IMR-90 (cell line): ENCODE data around the gene PREP. TPM values are rescaled to one million over a fixed set of nuclear protein-coding genes. Genes with fewer than 3 reads are reported as not detected.

Experiments used
- ATAC-seq: fragments of 200-7000 bp; cut with Tn5 transposase; 2 replicates; pipeline ENCODE4 v1.9.1; 2020; ENCODE audit warnings: low read depth, mild to moderate bottlenecking, moderate library complexity
- BruUV-seq: library from RNA; stranded (reverse); fragments of 400-500 nt; replicated peaks from 2 replicates; lab custom pipeline; 2021; lab: Mats Ljungman, UMichigan
- CTCF ChIA-PET: fragments of 300-600 bp; formaldehyde crosslinking; extraction: SDS; loops from one replicate; lab custom pipeline; 2021; ENCODE audit warnings: antibody characterized with exemption; lab: Yijun Ruan, JAX
- POLR2A ChIA-PET: fragments of 300-600 bp; sonication (Branson Sonifier 250); formaldehyde crosslinking; loops from one replicate; lab custom pipeline; 2022; ENCODE audit warnings: antibody characterized with exemption; ENCODE audit not compliant: unreplicated experiment; lab: Charles Lee
- DNase-seq: peaks from one replicate; pipeline ENCODE4 v3.0.0; 2013
- H2AFZ ChIP-seq: replicated peaks from 2 replicates; pipeline ENCODE3; 2013; ENCODE audit warnings: low read length, mild to moderate bottlenecking; ENCODE audit not compliant: poor library complexity
- H2AK5ac ChIP-seq: 2 replicates; pipeline ENCODE4 v1.6.1; 2013; ENCODE audit warnings: low read depth, low read length, inconsistent platforms
- H2AK9ac ChIP-seq: replicated peaks from 2 replicates; pipeline ENCODE3; 2013; ENCODE audit warnings: mild to moderate bottlenecking, low read depth, low read length, moderate library complexity; ENCODE audit not compliant: poor library complexity
- H2BK120ac ChIP-seq: 2 replicates; pipeline ENCODE4 v1.6.1; 2013; ENCODE audit warnings: low read depth, low read length, inconsistent platforms
- H2BK15ac ChIP-seq: 3 replicates; pipeline ENCODE4 v1.6.1; 2013; ENCODE audit warnings: low read depth, low read length, inconsistent platforms
- H2BK20ac ChIP-seq: 2 replicates; pipeline ENCODE4 v1.6.1; 2013; ENCODE audit warnings: low read depth, mild to moderate bottlenecking, inconsistent platforms, low read length, moderate library complexity
- H2BK5ac ChIP-seq: 2 replicates; pipeline ENCODE4 v1.6.1; 2013; ENCODE audit warnings: mild to moderate bottlenecking, low read depth, low read length, inconsistent platforms; ENCODE audit not compliant: poor library complexity, severe bottlenecking
- H3K14ac ChIP-seq: replicated peaks from 2 replicates; pipeline ENCODE4 v1.6.1; 2013; ENCODE audit warnings: low read depth, low read length, inconsistent platforms
- H3K18ac ChIP-seq: 2 replicates; pipeline ENCODE4 v1.6.1; 2013; ENCODE audit warnings: low read depth, low read length, control low read depth
- H3K23ac ChIP-seq: 2 replicates; pipeline ENCODE4 v1.6.1; 2013; ENCODE audit warnings: low read depth, low read length, inconsistent platforms
- H3K27ac ChIP-seq: 2 replicates; pipeline ENCODE4 v1.5.1; 2013; ENCODE audit warnings: mild to moderate bottlenecking, control low read depth, low read length; ENCODE audit not compliant: insufficient read depth
- H3K27me3 ChIP-seq: 2 replicates; pipeline ENCODE4 v1.6.1; 2013; ENCODE audit warnings: low read length; ENCODE audit not compliant: control insufficient read depth, insufficient read depth
- H3K36me3 ChIP-seq: 2 replicates; pipeline ENCODE4 v1.6.1; 2013; ENCODE audit warnings: low read length, mixed read lengths; ENCODE audit not compliant: control insufficient read depth, insufficient read depth
- H3K4ac ChIP-seq: 2 replicates; pipeline ENCODE4 v1.6.1; 2013; ENCODE audit warnings: low read depth, low read length, inconsistent platforms
- H3K4me1 ChIP-seq: 2 replicates; pipeline ENCODE4 v1.6.1; 2013; ENCODE audit warnings: low read length, mixed read lengths; ENCODE audit not compliant: control insufficient read depth, insufficient read depth
- H3K4me2 ChIP-seq: 2 replicates; pipeline ENCODE4 v1.6.1; 2013; ENCODE audit warnings: low read depth, mild to moderate bottlenecking, control low read depth, low read length, moderate library complexity
- H3K4me3 ChIP-seq: 2 replicates; pipeline ENCODE4 v1.5.1; 2013; ENCODE audit warnings: low read depth, mild to moderate bottlenecking, control low read depth, low read length, moderate library complexity; ENCODE audit not compliant: insufficient read depth
- H3K56ac ChIP-seq: 2 replicates; pipeline ENCODE4 v1.6.1; 2013; ENCODE audit warnings: low read length, inconsistent platforms; ENCODE audit not compliant: insufficient read depth; ENCODE audit errors: extremely low read depth
- H3K79me1 ChIP-seq, 2 experiments: 2 replicates each; pipeline ENCODE4 v1.6.1; 2013; ENCODE audit warnings: low read length in 2 of 2, inconsistent platforms in 1 of 2, low read depth in 1 of 2
- H3K9ac ChIP-seq: 2 replicates; pipeline ENCODE4 v1.6.1; 2013; ENCODE audit warnings: low read depth, low read length, control low read depth
- H3K9me1 ChIP-seq: 2 replicates; pipeline ENCODE4 v1.6.1; 2013; ENCODE audit warnings: low read length, inconsistent platforms; ENCODE audit not compliant: insufficient read depth
- H3K9me3 ChIP-seq: 2 replicates; pipeline ENCODE4 v1.6.1; 2013; ENCODE audit warnings: low read length; ENCODE audit not compliant: control insufficient read depth, insufficient read depth
- H4K20me1 ChIP-seq: 2 replicates; pipeline ENCODE4 v1.6.1; 2013; ENCODE audit warnings: low read length, inconsistent platforms; ENCODE audit not compliant: insufficient read depth
- H4K5ac ChIP-seq: 2 replicates; pipeline ENCODE4 v1.6.1; 2013; ENCODE audit warnings: mild to moderate bottlenecking, low read depth, low read length, control low read depth
- H4K8ac ChIP-seq, 2 experiments: 2 replicates each; pipeline ENCODE4 v1.6.1; 2013; ENCODE audit warnings: low read depth in 2 of 2, low read length in 2 of 2, control low read depth in 1 of 2, inconsistent platforms in 1 of 2
- H4K91ac ChIP-seq: 2 replicates; pipeline ENCODE4 v1.6.1; 2013; ENCODE audit warnings: low read depth, low read length, inconsistent platforms; ENCODE audit not compliant: insufficient read depth
- BHLHE40 ChIP-seq: fragments of 150-350 bp; IDR thresholded peaks from 2 replicates; pipeline ENCODE4 v1.6.1; 2016; ENCODE audit warnings: mild to moderate bottlenecking, low read depth, low read length
- CEBPB ChIP-seq: IDR thresholded peaks from 2 replicates; pipeline ENCODE4 v1.6.1; 2012; ENCODE audit warnings: low read depth, low read length, improper control_type of control experiment
- CHD1 ChIP-seq: IDR thresholded peaks from 2 replicates; pipeline ENCODE4 v1.6.1; 2012; ENCODE audit warnings: low read depth, low read length, improper control_type of control experiment
- CTCF ChIP-seq: conservative IDR thresholded peaks from 2 replicates; pipeline ENCODE4 v1.5.1; 2012; ENCODE audit warnings: mild to moderate bottlenecking, low read depth, low read length, improper control_type of control experiment
- FOS ChIP-seq: fragments of 150-350 bp; IDR thresholded peaks from 2 replicates; pipeline ENCODE4 v1.6.1; 2016; ENCODE audit warnings: low read depth, low read length
- MAFK ChIP-seq: IDR thresholded peaks from 2 replicates; pipeline ENCODE4 v1.6.1; 2012; ENCODE audit warnings: low read depth, low read length, improper control_type of control experiment
- MXI1 ChIP-seq: IDR thresholded peaks from 2 replicates; pipeline ENCODE4 v1.6.1; 2012; ENCODE audit warnings: low read depth, mild to moderate bottlenecking, low read length, moderate library complexity, borderline replicate concordance
- NFE2L2 ChIP-seq: fragments of 150-350 bp; IDR thresholded peaks from 2 replicates; pipeline ENCODE4 v1.6.1; 2016; ENCODE audit warnings: low read depth, mild to moderate bottlenecking, low read length
- RCOR1 ChIP-seq: IDR thresholded peaks from 2 replicates; pipeline ENCODE4 v1.6.1; 2012; ENCODE audit warnings: mild to moderate bottlenecking, low read length, improper control_type of control experiment; ENCODE audit not compliant: insufficient replicate concordance
- RFX5 ChIP-seq: IDR thresholded peaks from 2 replicates; pipeline ENCODE4 v1.8.0; 2012; ENCODE audit warnings: low read depth, mild to moderate bottlenecking, low read length, moderate library complexity
- SMC3 ChIP-seq: fragments of 150-350 bp; IDR thresholded peaks from 2 replicates; pipeline ENCODE4 v1.6.1; 2016; ENCODE audit warnings: low read depth, mild to moderate bottlenecking, antibody characterized with exemption, low read length, moderate library complexity
- USF2 ChIP-seq: fragments of 150-350 bp; IDR thresholded peaks from 2 replicates; pipeline ENCODE4 v1.6.1; 2017; ENCODE audit warnings: mild to moderate bottlenecking, antibody characterized with exemption, low read length, low read depth
- WGBS, 2 experiments: methylation state at CpG; one replicate each; pipeline versions ENCODE4 v1.1.5 to v1.1.7; 2013; ENCODE audit warnings: missing lambda C conversion rate in 2 of 2; ENCODE audit not compliant: insufficient read length in 1 of 2; ENCODE audit errors: extremely low coverage in 2 of 2; 5-methylcytosine and 5-hydroxymethylcytosine counted together
- dilution Hi-C: fragments of 300-500 bp; cut with HindIII; formaldehyde crosslinking; loops from one replicate; pipeline ENCODE4 v1.14.3; 2018; ENCODE audit warnings: low sequenced_read_pairs; ENCODE audit not compliant: unreplicated experiment
- in situ Hi-C: fragments of 300-500 bp; cut with MboI; formaldehyde crosslinking; loops from 3 replicates; pipeline ENCODE4 v1.14.3; 2019; ENCODE audit warnings: low sequenced_read_pairs, inconsistent platforms, mixed read lengths
- intact Hi-C: fragments of 100-400 bp; cut with micrococcal nuclease; formaldehyde crosslinking; loops from 2 replicates; pipeline ENCODE4 v1.10.0; 2022
- polyA plus RNA-seq, 3 experiments: library from polyadenylated mRNA; depleted of rRNA; stranded (reverse); fragments of >200 nt; gene quantifications; 2 replicates each; pipeline ENCODE4 v1.2.3, GENCODE V29; 2012; ENCODE audit warnings: low replicate concordance in 1 of 3
- total RNA-seq: library from RNA; depleted of rRNA; stranded (reverse); fragments of >200 nt; gene quantifications from 2 replicates; pipeline ENCODE4 v1.2.3, GENCODE V29; 2012

Gene PREP
- total and polyA plus RNA-seq, 2 of the 4 experiments (the other 2 are of a cell fraction), result 21.0 to 25.7 TPM

GRCh38 chr6:105320271-105320670 is 82.6 kb downstream of the PREP start:
- ChIA-PET POLR2A (no interaction called here), CTCF (no interaction called here)
- H3K27me3 ChIP-seq, result no peaks in the 10 kb centered on the region
- H3K18ac ChIP-seq, result no peak overlapping the region
- no peak overlapping the region for H4K8ac ChIP-seq
- H2AK5ac ChIP-seq, result no peak overlapping the region
- no CpG with 5 or more reads among the region's 1 CpG for WGBS, 2 experiments
- no TSS peak for BruUV-seq
- H3K36me3 ChIP-seq, result peaks cover 15% of the 10 kb centered on the region
- no peaks in the 10 kb centered on the region; the same call in 1 of the 2 replicates for H4K20me1 ChIP-seq
- dilution Hi-C loops (no loop called here), intact Hi-C loops (no loop called here), in situ Hi-C loops (no loop called here)
- no peak overlapping the region for H3K14ac ChIP-seq
- H2BK120ac ChIP-seq, result no peak overlapping the region
- no peak overlapping the region for H2BK20ac ChIP-seq
- H3K23ac ChIP-seq, result 0 out of 2 replicates have a peak overlapping the region, but pooled peaks have one; percentile 13
- H3K4me1 ChIP-seq, result no peaks in the 10 kb centered on the region; the same call in 1 of the 2 replicates
- H3K4me3 ChIP-seq, result no peak overlapping the region
- ATAC-seq (no peak), DNase-seq (no peak)
- no peak overlapping the region for H3K9ac ChIP-seq
- no peak overlapping the region for H2AFZ ChIP-seq
- H4K91ac ChIP-seq, result no peak overlapping the region
- no peak overlapping the region for H2BK5ac ChIP-seq
- no peak overlapping the region for H2AK9ac ChIP-seq
- no peak for TF ChIP-seq RCOR1
- TF ChIP-seq SMC3, result no peak
- no peak for TF ChIP-seq MAFK
- no peak for TF ChIP-seq USF2
- no peak for TF ChIP-seq CEBPB
- TF ChIP-seq MXI1, result no peak
- no peak for TF ChIP-seq RFX5
- TF ChIP-seq CTCF, result no peak
- no peak for TF ChIP-seq BHLHE40
- TF ChIP-seq CHD1, result no peak
- TF ChIP-seq NFE2L2, result no peak
- TF ChIP-seq FOS, result no peak
- H3K9me3 ChIP-seq, result no peaks in the 10 kb centered on the region
- H4K5ac ChIP-seq, result no peak overlapping the region
- H3K4me2 ChIP-seq, result no peak overlapping the region
- H3K79me1 ChIP-seq, result peaks cover 0 to 10% of the 10 kb centered on the region in 2 experiments; a peak in 2 of 4 replicates
- H2BK15ac ChIP-seq, result no peak overlapping the region
- peaks cover 7% of the 10 kb centered on the region for H3K9me1 ChIP-seq
- H3K56ac ChIP-seq, result no peak overlapping the region
- H3K4ac ChIP-seq, result no peak overlapping the region
- no peak overlapping the region for H3K27ac ChIP-seq
